Heart left ventricle (tissue), 13 donors: ENCODE data around the gene STIP1.

Experiments
- CTCF ChIP-seq, 12 donors: fragments of 200-600 bp; sonication (generic) in 4 of 12; IDR thresholded peaks; one replicate each; pipeline versions ENCODE4 v1.5.0 to v1.8.0; 2018 to 2022; ENCODE audit warnings: antibody characterized with exemption in 12 of 12, mild to moderate bottlenecking in 5 of 12
- POLR2A ChIP-seq, 2 donors: fragments of 450-650 bp; IDR thresholded peaks; one replicate each; pipeline ENCODE4 v1.6.1; 2017; ENCODE audit warnings: antibody characterized with exemption in 2 of 2, mild to moderate bottlenecking in 2 of 2, moderate library complexity in 2 of 2
- donor health status: ischemic (EF 13 %, LVEDD 7.1; RV severe dilation, severe dysfunction).
- donor health status: DM: no; HTN: yes; CAD: no.
- donor health status: DM: no; HTN: no; CAD: no.
- donor health status: ischemic (EF 25% LVEDD 6.9; RV normal size, moderate dysfunction).
- donor health status: ischemic (EF 25% LVEDD 5.7; RV mildly dilated, moderate dysfunction).
- donor health status: ischemic (EF 35%, LVEDD 5.7; RV mildly dilated, moderate dysfunction).
- donor health status: nonischemic (EF 11% LVEDD 7.7; RV severe dilation, severe dysfunction).
- donor health status: DM: yes; HTN: yes; CAD: no.
- donor health status: PGD.
- donor health status: ischemic (EF 29% LVEDD 5.4; RV normal size, mild dysfunction).
- donor health status: nonischemic (EF 23%, LVEDD 6.1; RV moderate dilation, normal function).

- no peak for TF ChIP-seq CTCF (IDR thresholded peaks at IDR 0.05)
- no peak for TF ChIP-seq POLR2A (IDR thresholded peaks at IDR 0.05)
Observed at GRCh38 chr11:64186492-64187165, 658 bp downstream of the STIP1 start.
